ENCODE data around the gene HS6ST3. TPM values are rescaled to one million over a fixed set of nuclear protein-coding genes. Genes with fewer than 3 reads are reported as not detected.
A peak's percentile ranks its signal among the peaks of the same experiment; 100 is the strongest.

HS6ST3 gene
- total RNA-seq, 6 donors from 2014 or later = 0.03 to 1.0 (median 0.22) TPM; not detected in 1

DNA sequence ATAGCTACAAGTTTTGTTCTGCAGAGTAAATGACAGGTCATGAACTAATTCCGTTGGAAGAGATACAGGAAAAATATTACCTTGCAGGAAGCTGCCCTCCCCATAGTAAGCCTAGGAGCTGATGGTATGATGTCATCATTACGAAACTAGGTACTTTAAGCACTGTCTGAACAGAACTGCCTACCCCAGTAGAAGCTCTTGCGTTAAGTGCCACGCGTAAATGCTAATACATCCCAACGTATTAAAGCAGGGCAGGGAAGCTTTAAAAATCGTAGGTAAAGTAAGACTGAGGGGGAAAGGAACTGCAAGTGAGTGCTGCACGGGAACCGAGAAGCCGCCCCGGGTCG, 37.3 kb upstream of the HS6ST3 start:
- DNase-seq = no peak
- peak overlapping the region; percentile 73 to 90 (median 83) for H3K27ac ChIP-seq
- TF ChIP-seq POLR2A (IDR thresholded peaks at IDR 0.05) (no peak), POLR2AphosphoS5 (IDR thresholded peaks at IDR 0.05) (no peak), EP300 (IDR thresholded peaks at IDR 0.05) (no peak)
- TF ChIP-seq, protein P1, sequence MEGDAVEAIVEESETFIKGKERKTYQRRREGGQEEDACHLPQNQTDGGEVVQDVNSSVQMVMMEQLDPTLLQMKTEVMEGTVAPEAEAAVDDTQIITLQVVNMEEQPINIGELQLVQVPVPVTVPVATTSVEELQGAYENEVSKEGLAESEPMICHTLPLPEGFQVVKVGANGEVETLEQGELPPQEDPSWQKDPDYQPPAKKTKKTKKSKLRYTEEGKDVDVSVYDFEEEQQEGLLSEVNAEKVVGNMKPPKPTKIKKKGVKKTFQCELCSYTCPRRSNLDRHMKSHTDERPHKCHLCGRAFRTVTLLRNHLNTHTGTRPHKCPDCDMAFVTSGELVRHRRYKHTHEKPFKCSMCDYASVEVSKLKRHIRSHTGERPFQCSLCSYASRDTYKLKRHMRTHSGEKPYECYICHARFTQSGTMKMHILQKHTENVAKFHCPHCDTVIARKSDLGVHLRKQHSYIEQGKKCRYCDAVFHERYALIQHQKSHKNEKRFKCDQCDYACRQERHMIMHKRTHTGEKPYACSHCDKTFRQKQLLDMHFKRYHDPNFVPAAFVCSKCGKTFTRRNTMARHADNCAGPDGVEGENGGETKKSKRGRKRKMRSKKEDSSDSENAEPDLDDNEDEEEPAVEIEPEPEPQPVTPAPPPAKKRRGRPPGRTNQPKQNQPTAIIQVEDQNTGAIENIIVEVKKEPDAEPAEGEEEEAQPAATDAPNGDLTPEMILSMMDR (IDR thresholded peaks at IDR 0.05) = no peak
- H3K4me3 ChIP-seq = peak overlapping the region; percentile 65 to 100 (median 82)
- H3K27me3 ChIP-seq = no peaks in the 10 kb centered on the region
- peaks cover 0 to 15% (median 5%) of the 10 kb centered on the region in 4 donors for H3K4me1 ChIP-seq
- ATAC-seq (ENCODE audit: low FRiP score in 2 of 2) = peak; percentile 73 to 82
- no peaks in the 10 kb centered on the region for H3K9me3 ChIP-seq
- 1 to 3% methylated on average over 12 of the region's 12 CpGs for WGBS, 2 donors
- no peaks in the 10 kb centered on the region for H3K36me3 ChIP-seq

DNA sequence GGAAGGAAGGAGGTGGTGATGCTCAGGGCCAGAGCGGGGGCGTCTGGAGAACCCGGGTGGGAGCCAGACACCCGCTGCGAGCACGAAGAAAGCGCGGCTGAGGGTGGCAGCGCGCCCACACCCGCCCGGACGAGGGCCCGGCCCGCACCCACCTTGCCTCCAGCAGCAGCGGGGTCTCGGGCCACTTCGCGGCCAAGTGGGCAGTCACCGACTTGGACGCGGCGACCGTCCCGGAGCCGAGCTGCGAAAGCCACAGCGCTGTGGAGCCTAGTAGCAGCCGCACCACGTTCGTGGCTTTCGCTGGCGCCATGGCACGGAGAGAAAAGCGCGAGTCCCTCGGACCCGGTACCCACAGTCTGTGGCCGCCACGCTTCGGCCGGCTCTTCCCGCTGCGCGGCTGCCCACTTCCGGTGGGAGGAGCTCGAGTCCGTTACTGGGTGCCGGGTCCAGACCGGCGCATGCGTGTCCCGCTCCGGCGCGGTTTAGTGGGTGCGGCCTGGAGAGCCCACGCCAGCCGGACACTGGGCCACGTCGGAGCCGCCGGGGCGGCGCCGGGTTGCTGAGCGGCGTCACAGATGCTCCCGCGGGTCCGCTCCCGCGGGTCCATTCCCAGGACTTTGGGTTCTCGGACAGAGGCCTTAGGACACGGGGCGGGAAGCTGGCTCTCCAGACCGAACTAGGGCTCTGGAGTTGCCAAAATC, 36.8 kb upstream of the HS6ST3 start, which contains the start of gene UGGT2:
Gene UGGT2 (minus strand): TSS at position 399 of the 701 bp plus-strand sequence. CDS start 89 bp downstream, at position 310.
- Histone ChIP-seq H3K36me3 (no peaks in the 10 kb centered on the region), H3K27ac (peak within 1 kb of the TSS; percentile 73 to 90 (median 83)), H3K27me3 (no peaks in the 10 kb centered on the region), H3K9me3 (no peaks in the 10 kb centered on the region), H3K4me1 (peaks cover 0 to 15% (median 5%) of the 10 kb centered on the region in 4 donors), H3K4me3 (peak within 1 kb of the TSS; percentile 65 to 100 (median 82))
- WGBS, 2 donors = 2 to 4% methylated on average over 10 to 73 of the region's 77 CpGs
- DNase-seq (peak; percentile 95 to 99), ATAC-seq (ENCODE audit: low FRiP score in 2 of 2) (peak; percentile 100)
- TF ChIP-seq EP300 (IDR thresholded peaks at IDR 0.05) (peak in 2 of 4 donors; percentile 9 to 34), POLR2AphosphoS5 (IDR thresholded peaks at IDR 0.05) (peak; percentile 66 to 77), POLR2A (IDR thresholded peaks at IDR 0.05) (peak in 3 of 4 donors; percentile 53 to 81 (median 79))
- TF ChIP-seq, protein P1 (IDR thresholded peaks at IDR 0.05) = no peak

DNA sequence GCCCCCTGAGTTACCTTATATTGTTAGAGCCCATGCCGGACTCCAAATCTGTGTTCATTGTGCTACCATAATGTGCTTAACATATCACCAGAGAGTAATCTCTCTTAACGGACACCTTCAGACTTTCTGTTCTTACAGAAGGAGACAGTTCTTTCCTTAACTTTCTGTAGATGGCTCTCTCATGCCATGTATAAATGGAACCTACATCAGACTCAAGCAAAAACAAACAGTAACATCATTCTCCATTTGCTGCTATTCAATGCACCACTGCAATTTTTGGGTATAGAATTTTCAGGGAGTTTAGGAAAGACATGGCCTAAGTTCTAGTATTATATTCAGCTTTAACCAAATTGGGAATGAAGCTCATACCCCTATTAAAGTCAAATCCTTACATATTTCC, 24.1 kb upstream of the HS6ST3 start:
- H3K27ac ChIP-seq = no peak overlapping the region
- 81 to 92% methylated on average over 2 of the region's 2 CpGs for WGBS, 2 donors
- no peaks in the 10 kb centered on the region for H3K4me1 ChIP-seq
- ATAC-seq (ENCODE audit: low FRiP score in 2 of 2) = no peak
- no peaks in the 10 kb centered on the region for H3K9me3 ChIP-seq
- TF ChIP-seq POLR2A (IDR thresholded peaks at IDR 0.05) = no peak
- TF ChIP-seq POLR2AphosphoS5 (IDR thresholded peaks at IDR 0.05) = no peak
- TF ChIP-seq EP300 (IDR thresholded peaks at IDR 0.05) = no peak
- no peak overlapping the region for H3K4me3 ChIP-seq
- no peak for DNase-seq
- no peaks in the 10 kb centered on the region for H3K27me3 ChIP-seq
- H3K36me3 ChIP-seq = no peaks in the 10 kb centered on the region

DNA sequence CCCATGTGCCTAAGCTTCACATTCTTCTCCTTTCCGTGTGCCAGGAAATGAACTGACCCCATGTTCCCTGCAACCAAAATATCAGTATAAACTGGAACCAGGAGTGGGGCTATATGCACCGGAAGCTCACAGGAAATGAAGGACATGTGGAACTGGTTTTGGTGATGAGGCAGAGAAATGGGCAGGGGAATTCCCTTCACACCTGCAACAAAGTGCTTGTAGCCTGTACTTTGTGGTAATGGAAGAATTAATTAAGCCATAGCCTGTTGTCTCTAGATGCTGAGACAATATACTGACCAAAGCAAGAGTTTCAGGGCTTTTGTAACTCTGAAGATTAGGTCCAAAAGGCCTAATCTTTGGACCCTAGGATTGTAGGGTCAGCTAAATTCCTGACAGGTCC, 21.2 kb upstream of the HS6ST3 start:
- no peak overlapping the region for H3K4me3 ChIP-seq
- TF ChIP-seq, protein P1 (IDR thresholded peaks at IDR 0.05) = no peak
- TF ChIP-seq EP300 (IDR thresholded peaks at IDR 0.05) (no peak), POLR2A (IDR thresholded peaks at IDR 0.05) (no peak), POLR2AphosphoS5 (IDR thresholded peaks at IDR 0.05) (no peak)
- no peak for DNase-seq
- ATAC-seq (ENCODE audit: low FRiP score in 2 of 2) = no peak
- no peak overlapping the region for H3K27ac ChIP-seq
- H3K36me3 ChIP-seq = no peaks in the 10 kb centered on the region
- 65 to 66% methylated on average over 2 of the region's 2 CpGs for WGBS, 2 donors
- H3K27me3 ChIP-seq = no peaks in the 10 kb centered on the region
- H3K9me3 ChIP-seq = no peaks in the 10 kb centered on the region
- H3K4me1 ChIP-seq = no peaks in the 10 kb centered on the region

DNA sequence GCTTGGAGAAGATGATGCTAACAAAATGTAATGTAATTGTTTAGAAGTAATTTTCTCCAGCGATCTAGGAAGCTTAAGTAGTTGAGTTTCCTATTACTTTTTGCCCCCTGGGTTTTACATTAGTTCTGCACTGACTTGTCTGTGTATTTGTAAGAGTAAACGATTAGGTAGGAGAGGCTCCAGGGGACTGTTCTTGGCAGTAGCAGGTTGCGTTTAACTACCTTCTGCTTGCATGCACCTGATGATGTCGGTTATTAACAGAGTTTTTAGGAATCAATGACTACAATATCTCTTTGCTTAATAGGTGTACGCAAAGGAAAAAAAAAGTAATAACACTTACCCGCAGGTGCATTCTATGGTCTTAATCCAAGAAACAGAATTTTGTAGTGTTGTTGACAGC, 18.4 kb upstream of the HS6ST3 start:
- WGBS, 2 donors = 81 to 86% methylated on average over 6 of the region's 6 CpGs
- H3K9me3 ChIP-seq = no peaks in the 10 kb centered on the region
- no peak overlapping the region for H3K27ac ChIP-seq
- TF ChIP-seq EP300 (IDR thresholded peaks at IDR 0.05) = no peak
- no peak for TF ChIP-seq POLR2A (IDR thresholded peaks at IDR 0.05)
- TF ChIP-seq, protein P1 (IDR thresholded peaks at IDR 0.05) = no peak
- TF ChIP-seq POLR2AphosphoS5 (IDR thresholded peaks at IDR 0.05) = no peak
- no peaks in the 10 kb centered on the region for H3K4me1 ChIP-seq
- ATAC-seq (ENCODE audit: low FRiP score in 2 of 2) (no peak), DNase-seq (no peak)
- no peaks in the 10 kb centered on the region for H3K36me3 ChIP-seq
- no peak overlapping the region for H3K4me3 ChIP-seq
- no peaks in the 10 kb centered on the region for H3K27me3 ChIP-seq

All from upper lobe of left lung (tissue), 6 donors.